ENCODE measurements around the gene PDE4D. TPM values are rescaled to one million over a fixed set of nuclear protein-coding genes. Genes with fewer than 3 reads are reported as not detected.

Gene PDE4D
- total RNA-seq, 4 donors from 2014 or later: 6.0 to 36.2 (median 10.0) TPM

GRCh38 chr5:58987193-58987592, 906.3 kb downstream of the PDE4D start:
- Histone ChIP-seq H3K27me3 (no peaks in the 10 kb centered on the region), H3K9me3 (no peaks in the 10 kb centered on the region), H3K27ac (no peak overlapping the region), H3K4me1 (no peaks in the 10 kb centered on the region), H3K4me3 (no peak overlapping the region), H3K36me3 (peaks cover 0 to 59% (median 0%) of the 10 kb centered on the region in 3 donors)
- TF ChIP-seq CTCF (IDR thresholded peaks at IDR 0.05) (no peak), POLR2A (IDR thresholded peaks at IDR 0.05) (no peak)
- intact Hi-C loops (cut with DNase I): no loop called here
- DNase-seq: no peak

- 75 to 89% methylated on average over 4 to 5 of the region's 8 CpGs for WGBS, 2 donors
- Histone ChIP-seq H3K36me3 (peaks cover 0 to 61% (median 0%) of the 10 kb centered on the region in 3 donors), H3K27ac (no peak overlapping the region), H3K4me3 (no peak overlapping the region), H3K4me1 (no peaks in the 10 kb centered on the region), H3K27me3 (no peaks in the 10 kb centered on the region), H3K9me3 (no peaks in the 10 kb centered on the region)
- intact Hi-C loops (cut with DNase I): no loop called here
- no peak for TF ChIP-seq POLR2A (IDR thresholded peaks at IDR 0.05)
- TF ChIP-seq CTCF (IDR thresholded peaks at IDR 0.05): no peak
- DNase-seq: no peak
Measured at GRCh38 chr5:58986281-58986680, 907.2 kb downstream of the PDE4D start.

GRCh38 chr5:58985759-58986158, 907.8 kb downstream of the PDE4D start:
- TF ChIP-seq POLR2A (IDR thresholded peaks at IDR 0.05) (no peak), CTCF (IDR thresholded peaks at IDR 0.05) (no peak)
- Histone ChIP-seq H3K27ac (no peak overlapping the region), H3K4me3 (no peak overlapping the region), H3K36me3 (peaks cover 0 to 56% (median 0%) of the 10 kb centered on the region in 3 donors), H3K4me1 (no peaks in the 10 kb centered on the region), H3K9me3 (no peaks in the 10 kb centered on the region), H3K27me3 (no peaks in the 10 kb centered on the region)
- 66 to 74% methylated on average over 4 of the region's 4 CpGs for WGBS, 2 donors
- DNase-seq: no peak
- intact Hi-C loops (cut with DNase I): no loop called here

GRCh38 chr5:58985311-58985710, 908.2 kb downstream of the PDE4D start:
- TF ChIP-seq POLR2A (IDR thresholded peaks at IDR 0.05) (no peak), CTCF (IDR thresholded peaks at IDR 0.05) (no peak)
- no peak for DNase-seq
- intact Hi-C loops (cut with DNase I): no loop called here
- H3K9me3 ChIP-seq: no peaks in the 10 kb centered on the region
- no peaks in the 10 kb centered on the region for H3K27me3 ChIP-seq
- peaks cover 0 to 52% (median 0%) of the 10 kb centered on the region in 3 donors for H3K36me3 ChIP-seq
- WGBS, 2 donors: 70 to 75% methylated on average over 4 of the region's 4 CpGs
- H3K4me3 ChIP-seq: no peak overlapping the region
- no peak overlapping the region for H3K27ac ChIP-seq
- H3K4me1 ChIP-seq: no peaks in the 10 kb centered on the region

- intact Hi-C loops (cut with DNase I): no loop called here
Measured at GRCh38 chr5:58983526-58984452, 909.7 kb downstream of the PDE4D start.

More at GRCh38 chr5:58983526-58984452, 909.7 kb downstream of the PDE4D start:
- no peaks in the 10 kb centered on the region for H3K27me3 ChIP-seq
- TF ChIP-seq CTCF (IDR thresholded peaks at IDR 0.05) (no peak), POLR2A (IDR thresholded peaks at IDR 0.05) (no peak)
- H3K27ac ChIP-seq: no peak overlapping the region
- no peaks in the 10 kb centered on the region for H3K9me3 ChIP-seq
- H3K36me3 ChIP-seq: peaks cover 0 to 43% (median 0%) of the 10 kb centered on the region in 3 donors
- H3K4me1 ChIP-seq: no peaks in the 10 kb centered on the region
- H3K4me3 ChIP-seq: no peak overlapping the region
- no peak for DNase-seq

Measured in esophagus squamous epithelium (tissue), 5 donors.